GM19099 (cell line): ENCODE data around the gene NFATC2.

Experiments
- POLR2A ChIP-seq: IDR thresholded peaks from 3 replicates; pipeline ENCODE4 v1.6.1; 2011; ENCODE audit warnings: low read depth; ENCODE audit not compliant: insufficient read length; ENCODE audit errors: extremely low read depth

Gene NFATC2

DNA sequence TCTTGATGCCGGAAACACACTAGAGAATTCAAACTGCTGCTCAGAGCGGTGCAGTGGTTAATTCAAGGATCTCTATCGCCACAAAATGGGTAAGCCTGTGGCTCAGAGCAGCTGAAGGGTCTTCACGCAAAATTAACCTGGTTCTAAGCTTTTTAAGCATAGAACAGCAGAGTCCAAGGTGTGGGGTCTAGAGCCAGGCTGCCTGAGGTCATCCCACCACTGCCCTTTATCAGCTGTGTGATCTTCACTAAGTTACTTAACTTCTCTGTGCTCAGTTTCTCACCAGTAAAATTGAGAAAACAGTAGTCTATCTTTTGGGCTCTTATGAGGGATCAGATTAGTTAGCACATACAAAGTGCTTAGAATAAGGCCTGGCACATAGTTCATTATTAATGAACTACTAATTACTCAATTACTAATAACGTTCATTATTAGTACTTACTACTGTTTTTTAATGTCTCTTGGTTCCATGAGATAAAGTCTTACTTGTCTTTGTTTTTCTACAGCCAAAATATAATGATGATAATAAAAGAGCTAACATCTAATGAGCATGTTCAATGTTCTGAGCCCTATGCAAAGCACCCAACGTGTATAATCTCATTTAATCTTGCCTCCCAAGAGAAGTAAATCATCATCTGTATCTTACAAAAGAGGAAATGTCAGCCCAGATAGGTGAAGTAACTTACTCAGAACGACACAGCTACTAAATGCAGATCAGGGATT, 92.9 kb downstream of the NFATC2 start:
- no peak for TF ChIP-seq POLR2A

DNA sequence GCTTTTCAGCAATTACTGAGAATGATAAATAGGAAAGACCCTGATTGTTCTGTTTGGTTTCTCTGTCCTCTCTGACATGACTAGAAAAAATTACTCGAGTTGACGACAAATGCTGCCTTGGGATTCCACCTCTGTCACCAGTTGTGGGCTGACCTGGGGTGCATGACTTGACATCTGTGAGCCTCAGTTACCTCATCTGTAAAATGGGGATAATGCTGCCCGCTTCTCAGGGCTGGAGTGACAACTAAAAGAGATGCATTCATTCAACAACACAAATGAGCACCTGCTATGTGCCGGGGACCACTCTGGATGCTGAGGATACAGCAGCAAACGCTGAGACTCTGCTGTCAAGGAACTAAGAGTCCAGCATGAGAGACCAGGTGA, 94.8 kb downstream of the NFATC2 start:
- no peak for TF ChIP-seq POLR2A

DNA sequence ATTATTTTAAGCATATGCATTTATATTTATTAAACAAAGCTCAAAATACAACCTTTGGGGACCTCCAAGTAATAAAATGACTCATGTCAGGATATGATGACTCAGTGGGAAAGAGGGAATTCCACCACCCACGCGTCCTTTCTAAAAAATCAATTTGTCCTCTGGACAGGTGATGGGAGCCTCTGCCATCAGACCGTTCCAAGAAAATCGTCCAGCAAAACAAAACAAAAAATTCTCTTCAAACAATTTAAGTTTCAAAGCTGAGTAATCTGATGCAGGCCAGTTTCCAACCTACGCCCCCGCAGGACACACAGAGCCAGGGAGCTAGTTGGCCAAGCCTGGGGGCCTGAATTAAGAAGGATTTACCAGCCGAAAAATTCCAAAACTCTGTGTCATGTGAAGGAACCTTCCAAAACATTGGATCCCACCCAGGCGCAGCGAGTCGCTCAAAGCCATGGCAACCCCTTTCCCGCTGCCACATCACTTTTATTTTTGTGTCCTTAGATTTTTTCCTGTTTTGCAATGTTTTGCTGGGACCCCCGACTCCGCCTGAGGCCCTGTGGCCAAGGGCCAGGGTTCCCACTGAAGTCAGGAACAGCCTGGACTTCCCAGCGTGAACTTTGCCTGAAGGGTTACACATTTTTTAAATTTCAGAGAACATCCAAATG, 95.3 kb downstream of the NFATC2 start:
- no peak for TF ChIP-seq POLR2A

DNA sequence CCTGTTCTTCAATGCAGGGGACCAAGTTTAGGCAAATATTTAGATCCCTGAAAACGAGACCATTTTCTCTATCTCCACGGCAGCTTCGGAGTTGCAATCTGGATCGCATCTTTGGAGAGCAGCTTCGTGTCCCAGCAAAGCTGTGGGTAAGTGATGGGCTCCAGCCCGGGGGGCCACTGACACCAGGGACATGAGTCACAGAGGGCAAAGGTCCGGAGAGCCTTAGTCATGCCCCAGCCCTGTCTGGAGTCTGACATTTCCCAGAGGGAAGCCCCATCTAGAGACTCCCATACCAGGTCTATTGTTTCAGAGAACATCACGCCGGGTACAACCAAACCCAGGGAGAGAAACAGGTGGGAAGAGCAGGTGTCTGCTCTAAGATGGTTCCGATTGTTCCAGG, 95.9 kb downstream of the NFATC2 start:
- no peak for TF ChIP-seq POLR2A

DNA sequence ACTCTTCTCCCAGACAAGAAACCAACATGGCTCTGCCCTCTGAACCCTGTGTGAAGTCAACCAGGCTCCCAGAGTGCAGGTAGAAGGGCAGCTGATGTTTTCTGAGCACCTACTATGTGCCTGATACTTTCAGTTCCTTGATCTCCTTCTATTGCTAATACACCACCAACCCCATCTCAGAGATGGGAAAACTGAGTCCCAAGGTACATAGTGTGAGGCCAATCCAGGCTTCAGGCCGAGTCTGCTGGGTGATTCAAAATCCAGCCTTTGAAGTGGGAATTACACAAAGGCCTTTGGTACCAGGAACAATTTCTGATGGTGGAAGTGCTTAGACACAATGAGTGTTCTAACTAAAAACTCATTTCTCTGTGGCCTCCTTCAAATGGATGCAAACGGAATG, 96.3 kb downstream of the NFATC2 start:
- TF ChIP-seq POLR2A: no peak

DNA sequence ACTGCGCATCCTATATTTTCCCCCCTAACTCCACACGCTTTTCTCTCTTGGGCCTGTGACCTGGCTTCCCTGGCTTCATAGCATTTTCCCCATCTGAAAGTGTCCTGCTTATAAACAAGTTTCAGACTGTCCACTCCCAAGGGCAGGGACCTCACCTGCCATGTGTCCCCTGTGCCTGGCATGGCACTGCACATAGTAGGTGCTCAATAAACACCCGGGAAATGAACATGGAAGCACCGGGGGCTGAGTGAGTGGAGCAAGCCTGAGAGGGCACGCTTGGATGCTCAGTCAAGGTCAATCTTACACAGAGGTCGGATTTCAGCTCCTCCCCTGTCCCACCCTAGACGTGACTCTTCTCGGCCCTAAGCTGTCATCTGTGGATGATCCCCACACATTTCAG, 96.9 kb downstream of the NFATC2 start:
- TF ChIP-seq POLR2A: no peak

DNA sequence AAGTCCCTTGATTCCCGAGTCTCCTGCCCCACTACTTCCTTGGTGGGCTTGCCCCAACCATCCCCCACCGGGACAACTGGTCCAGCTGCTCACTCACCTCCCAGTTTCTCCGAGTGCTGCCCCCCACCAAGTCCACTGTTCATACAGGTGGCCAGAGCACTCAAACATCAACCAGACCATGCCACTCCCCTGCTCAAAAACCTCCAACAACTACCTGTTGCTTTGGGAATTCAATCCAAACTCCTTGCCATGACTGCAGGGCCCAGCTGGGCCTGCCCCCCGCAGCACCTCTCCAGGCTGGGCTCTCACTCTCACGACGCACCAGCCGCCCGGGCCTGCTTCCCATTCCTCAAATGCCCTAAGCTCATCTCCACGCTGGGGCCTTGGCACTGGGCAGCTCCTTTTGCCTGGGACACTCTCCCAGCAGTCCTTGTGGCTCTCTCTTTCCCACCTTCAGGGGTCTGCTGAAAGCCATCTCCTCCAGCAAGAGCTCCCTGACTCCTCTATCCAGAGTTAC, 97.5 kb downstream of the NFATC2 start:
- TF ChIP-seq POLR2A: no peak

DNA sequence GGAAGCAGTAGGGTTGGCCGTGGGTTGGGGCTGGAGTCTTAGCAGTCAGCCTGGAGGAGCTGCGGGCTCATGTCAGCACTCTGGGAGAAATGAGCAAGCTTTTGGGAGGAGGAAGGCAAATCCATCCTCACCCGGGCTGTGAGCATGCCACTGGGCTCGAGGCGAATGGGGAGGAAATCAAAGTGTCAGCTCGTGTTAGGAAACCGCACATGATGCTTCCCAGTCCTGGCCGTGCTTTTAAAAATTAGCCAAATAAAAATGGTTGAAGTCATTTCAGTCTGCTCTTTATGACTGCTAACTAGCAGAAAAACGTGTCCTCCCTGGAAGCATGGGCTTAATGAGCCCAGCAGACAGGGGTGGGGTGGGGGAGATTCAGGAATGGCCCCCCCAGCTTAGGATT, 98.1 kb downstream of the NFATC2 start:
- no peak for TF ChIP-seq POLR2A

DNA sequence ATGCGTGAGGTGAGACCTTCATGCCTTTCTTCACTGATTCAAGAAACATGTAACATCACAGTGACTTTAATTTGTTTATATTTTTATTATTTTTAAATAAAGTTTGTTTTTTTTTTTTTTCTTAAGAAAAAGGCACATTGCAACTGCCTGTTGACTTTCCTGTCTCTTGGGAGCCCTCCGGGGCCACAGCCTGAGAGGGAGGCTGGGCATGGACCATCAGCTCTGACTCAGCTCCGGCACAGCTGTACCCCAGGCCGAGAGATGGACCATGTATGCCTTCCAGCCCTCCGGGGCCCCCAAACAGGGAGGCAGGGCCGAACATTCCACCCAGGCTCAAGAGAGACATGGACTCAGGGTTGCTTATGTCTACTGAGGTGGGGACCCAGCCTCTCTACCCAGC, 99.9 kb downstream of the NFATC2 start:
- TF ChIP-seq POLR2A: no peak

DNA sequence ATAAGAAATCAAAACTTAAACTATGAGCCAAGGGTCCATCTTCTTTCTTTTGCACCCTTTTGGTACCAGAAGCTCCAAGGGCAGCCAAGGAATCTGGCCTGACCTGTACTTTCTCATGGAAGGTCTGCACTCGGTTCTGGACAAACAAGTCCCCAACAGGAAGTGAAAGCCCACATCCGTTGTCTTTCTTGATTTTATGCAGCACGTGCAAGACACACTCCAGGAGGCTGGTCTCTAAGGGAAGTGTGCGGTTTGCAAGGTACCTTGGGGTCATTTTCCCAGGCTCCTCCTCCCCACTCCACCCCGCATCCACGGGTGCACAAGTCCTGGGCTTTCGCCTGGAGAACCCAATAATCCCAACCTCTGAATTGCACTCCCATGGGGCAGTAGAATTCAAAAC, 101.9 kb downstream of the NFATC2 start:
- no peak for TF ChIP-seq POLR2A

DNA sequence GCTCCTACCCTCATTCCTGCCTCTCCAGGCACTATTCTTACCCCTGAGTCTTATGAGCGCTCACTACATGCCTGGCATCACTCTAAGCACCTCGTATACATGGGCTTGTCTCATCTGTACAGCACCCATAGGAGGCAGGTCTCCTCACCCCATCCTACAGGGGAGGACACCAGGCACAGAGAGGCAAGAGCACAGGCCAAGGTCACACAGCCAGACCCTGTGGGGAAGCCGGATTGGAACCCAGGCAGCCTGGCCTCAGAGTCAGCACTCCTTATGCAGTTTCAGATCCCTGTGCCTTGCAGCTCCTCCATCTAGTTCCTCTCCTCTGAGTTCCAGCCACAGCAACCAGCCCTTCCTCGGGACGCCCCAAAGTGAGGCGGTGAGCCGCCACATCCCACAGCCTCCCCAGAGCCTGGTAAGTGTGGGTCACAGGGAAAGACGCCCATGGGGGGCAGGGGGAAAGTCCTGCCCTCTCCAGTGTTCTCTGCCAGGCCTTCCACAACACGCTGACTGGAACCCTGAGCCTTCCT, 103.3 kb downstream of the NFATC2 start:
- no peak for TF ChIP-seq POLR2A

DNA sequence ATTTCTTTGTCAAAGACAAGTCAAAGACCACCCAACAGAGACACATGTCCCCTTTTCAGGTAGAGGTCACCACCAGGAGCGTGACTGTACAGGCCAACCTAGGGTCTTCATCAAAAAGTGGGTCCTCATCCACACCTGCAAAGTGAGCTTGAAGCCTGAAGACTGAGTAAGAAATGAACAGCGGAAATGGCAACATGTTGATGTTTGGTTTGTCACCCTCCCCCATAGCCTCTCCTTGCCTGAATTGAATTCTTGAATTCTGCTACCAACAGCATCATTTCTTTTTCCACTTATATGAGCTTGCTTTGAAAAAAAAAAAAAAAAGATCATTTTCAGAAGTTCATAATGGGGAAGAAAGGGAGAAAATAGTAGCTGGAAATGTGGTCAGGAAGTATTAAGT, 104.4 kb downstream of the NFATC2 start:
- no peak for TF ChIP-seq POLR2A

DNA sequence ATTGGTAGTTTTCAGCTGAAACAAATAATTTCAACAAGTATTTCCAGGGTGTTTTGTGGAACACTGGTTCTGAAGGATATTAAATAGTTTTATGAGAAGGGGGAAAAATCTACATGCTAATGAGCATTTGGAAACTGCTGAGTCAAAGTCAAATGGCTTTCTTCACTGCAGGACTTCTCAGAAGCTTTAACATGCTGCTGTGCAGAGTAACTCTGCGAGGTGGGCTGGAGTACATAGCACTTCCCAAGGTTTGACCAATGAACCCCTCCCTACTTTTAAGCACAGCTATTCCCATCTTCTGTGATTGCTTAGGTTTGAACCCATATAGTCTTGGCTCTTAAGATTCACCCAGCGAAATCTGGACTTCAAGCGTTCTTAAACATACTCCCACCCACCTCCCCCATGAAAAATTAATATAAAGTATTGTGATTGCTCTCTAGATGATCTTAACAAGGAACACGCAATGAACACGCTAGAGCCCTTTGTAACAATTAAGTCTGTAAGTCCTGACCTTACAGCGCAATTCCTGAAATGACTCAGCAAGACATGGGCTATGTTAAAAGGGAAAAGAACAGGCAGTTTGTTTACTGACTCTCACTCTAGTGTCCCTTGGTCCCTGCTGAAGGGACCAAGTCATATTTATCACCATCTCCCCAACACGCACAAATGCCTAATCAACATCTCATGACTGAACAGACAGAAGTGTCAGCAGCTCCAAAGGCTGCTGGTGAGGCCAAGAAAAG, 105.2 kb downstream of the NFATC2 start:
- no peak for TF ChIP-seq POLR2A

DNA sequence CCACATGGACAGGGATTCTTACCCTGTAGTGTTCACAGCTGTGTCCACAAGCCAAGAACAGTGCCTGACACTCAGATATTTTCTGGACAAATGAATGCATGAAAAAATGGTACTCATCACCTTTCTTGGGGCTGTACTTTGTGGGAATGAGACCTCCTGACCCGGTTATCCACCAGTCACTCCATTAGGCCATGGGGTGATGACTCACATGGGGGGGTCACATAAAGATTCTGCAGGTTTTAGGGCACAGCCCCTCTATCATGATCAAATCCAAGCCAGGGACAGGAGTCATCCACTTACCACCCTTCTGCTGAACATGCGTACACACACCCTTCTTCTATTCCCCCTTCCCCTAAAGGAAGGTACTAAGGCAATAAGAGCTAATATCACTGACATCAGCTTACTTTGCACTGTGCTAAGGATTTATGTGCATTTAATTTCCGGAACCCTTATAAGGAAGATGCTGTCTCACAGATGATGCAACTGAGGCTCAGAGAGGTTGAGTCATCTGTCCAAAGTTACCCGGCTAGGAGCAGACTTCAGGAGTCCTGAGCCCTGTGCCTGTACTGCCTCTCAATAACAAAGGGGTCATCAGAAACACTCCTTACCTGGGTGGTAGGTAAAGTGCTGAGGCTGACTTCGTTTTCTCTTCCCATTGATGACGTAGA, 107.8 kb downstream of the NFATC2 start:
- no peak for TF ChIP-seq POLR2A

DNA sequence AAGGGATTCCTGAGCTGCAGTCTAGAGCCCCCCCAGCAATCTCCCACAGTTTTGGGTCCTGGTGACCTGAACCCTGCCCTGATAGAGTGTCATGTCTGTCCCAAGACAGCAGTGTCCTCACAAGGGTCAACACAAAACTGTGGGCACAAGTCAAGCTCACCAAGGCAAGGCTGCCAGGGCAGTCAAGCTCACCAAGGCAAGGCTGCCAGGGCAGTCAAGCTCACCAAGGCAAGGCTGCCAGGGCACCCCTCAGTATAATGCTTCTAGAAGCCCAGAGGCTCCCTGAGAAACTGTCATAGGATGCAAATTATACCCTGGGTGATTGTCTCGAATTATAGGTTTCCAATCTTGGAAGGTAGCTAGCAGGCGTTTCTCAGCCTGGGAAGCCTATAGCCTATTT, 108.5 kb downstream of the NFATC2 start:
- TF ChIP-seq POLR2A: no peak

DNA sequence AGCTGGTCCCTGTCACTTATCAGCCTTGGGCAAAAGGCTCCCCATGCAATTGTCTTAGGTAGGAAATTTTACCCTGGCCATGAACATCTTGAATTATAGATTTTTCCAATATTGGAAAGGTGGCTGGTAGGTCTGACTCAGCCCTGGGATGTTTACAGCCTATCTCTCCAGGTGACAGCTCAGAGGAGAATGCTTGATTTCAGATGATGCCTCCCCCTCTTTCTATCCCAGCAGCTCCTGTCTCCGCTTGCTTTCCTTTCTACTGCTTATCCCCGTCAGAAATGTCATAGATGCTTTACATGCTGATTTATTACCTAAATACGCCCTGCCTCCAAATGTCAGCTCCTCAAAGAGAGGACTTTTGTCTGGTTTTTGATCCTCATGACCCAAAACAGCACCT, 109.6 kb downstream of the NFATC2 start:
- no peak for TF ChIP-seq POLR2A

DNA sequence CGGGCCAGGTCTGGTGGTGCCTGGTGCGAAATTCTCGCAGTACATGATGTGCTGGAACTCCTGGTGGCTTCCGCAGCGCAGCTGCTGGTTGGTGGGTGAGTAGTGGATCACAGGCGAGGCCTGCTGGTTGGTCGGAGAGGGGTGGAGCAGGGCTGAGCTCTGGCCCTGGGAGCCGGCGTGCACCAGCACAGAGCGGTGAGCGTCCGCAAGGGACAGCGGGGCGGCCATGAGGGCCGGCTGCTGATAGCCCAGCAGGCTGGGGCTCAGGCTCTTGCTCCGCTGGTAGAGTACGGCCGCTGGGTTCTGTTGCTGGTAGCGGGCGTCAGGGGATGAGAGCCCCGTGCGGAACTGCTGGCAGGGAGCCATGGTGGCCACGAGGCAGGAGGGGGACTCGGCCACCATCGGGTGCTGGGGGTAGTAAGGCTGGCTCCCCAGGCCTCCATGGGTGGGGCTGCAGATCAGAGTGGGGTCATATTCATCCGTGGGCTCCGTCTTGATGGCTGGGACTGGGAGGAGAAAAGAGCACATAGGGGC, 110.2 kb downstream of the NFATC2 start:
- TF ChIP-seq POLR2A: no peak
